ENCODE data around the gene CDC25B. TPM values are rescaled to one million over a fixed set of nuclear protein-coding genes. Genes with fewer than 3 reads are reported as not detected.
A peak's percentile ranks its signal among the peaks of the same experiment; 100 is the strongest.

Gene CDC25B
- total RNA-seq, 1 experiment from 2014 or later = 69.6 TPM

DNA sequence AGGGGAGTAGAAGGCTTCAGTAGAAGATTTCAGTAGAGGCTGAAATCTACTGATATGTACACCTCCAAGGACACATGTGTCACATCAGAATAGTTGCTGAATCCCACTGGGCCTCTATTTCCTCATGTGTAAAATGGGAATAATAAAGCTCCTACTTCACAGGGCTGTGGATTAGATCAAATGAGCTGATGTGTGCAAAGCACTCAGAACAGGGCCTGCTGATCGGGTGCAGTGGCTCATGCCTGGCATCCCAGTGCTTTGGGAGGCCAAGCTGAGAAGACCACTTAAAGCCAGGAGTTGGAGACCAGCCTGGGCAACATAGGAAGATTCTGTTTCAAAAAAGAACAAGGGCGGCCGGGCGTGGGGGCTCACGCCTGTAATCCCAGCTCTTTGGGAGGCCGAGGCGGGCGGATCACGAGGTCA lies 16.2 kb downstream of the CDC25B start:
- no peaks in the 10 kb centered on the region for H3K9me3 Mint-ChIP-seq (ENCODE audit: low read depth, unreplicated experiment)
- TF ChIP-seq, protein P1, sequence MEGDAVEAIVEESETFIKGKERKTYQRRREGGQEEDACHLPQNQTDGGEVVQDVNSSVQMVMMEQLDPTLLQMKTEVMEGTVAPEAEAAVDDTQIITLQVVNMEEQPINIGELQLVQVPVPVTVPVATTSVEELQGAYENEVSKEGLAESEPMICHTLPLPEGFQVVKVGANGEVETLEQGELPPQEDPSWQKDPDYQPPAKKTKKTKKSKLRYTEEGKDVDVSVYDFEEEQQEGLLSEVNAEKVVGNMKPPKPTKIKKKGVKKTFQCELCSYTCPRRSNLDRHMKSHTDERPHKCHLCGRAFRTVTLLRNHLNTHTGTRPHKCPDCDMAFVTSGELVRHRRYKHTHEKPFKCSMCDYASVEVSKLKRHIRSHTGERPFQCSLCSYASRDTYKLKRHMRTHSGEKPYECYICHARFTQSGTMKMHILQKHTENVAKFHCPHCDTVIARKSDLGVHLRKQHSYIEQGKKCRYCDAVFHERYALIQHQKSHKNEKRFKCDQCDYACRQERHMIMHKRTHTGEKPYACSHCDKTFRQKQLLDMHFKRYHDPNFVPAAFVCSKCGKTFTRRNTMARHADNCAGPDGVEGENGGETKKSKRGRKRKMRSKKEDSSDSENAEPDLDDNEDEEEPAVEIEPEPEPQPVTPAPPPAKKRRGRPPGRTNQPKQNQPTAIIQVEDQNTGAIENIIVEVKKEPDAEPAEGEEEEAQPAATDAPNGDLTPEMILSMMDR (IDR thresholded peaks at IDR 0.05; ENCODE audit: unreplicated experiment) = no peak
- CTCF ChIA-PET = interaction anchor here (1.3 kb wide), 1 partner anchor 16 kb away, joined by 11 read pairs; the partner anchor contains the start of gene CDC25B
- intact Hi-C loops (cut with micrococcal nuclease; ENCODE audit: unreplicated experiment) = no loop called here
- no TSS peak for BruUV-seq (replicated peaks)
- peak overlapping the region; percentile 95 for H3K27ac Mint-ChIP-seq (ENCODE audit: unreplicated experiment)
- peaks cover 28% of the 10 kb centered on the region for H3K4me1 Mint-ChIP-seq (ENCODE audit: low read depth, unreplicated experiment)
- no peak for DNase-seq
- H3K4me3 Mint-ChIP-seq (ENCODE audit: low read depth, unreplicated experiment) = peak overlapping the region; percentile 70
- H3K27me3 Mint-ChIP-seq (ENCODE audit: unreplicated experiment) = no peaks in the 10 kb centered on the region
- H3K36me3 Mint-ChIP-seq (ENCODE audit: insufficient read depth, unreplicated experiment) = peaks cover 32% of the 10 kb centered on the region

DNA sequence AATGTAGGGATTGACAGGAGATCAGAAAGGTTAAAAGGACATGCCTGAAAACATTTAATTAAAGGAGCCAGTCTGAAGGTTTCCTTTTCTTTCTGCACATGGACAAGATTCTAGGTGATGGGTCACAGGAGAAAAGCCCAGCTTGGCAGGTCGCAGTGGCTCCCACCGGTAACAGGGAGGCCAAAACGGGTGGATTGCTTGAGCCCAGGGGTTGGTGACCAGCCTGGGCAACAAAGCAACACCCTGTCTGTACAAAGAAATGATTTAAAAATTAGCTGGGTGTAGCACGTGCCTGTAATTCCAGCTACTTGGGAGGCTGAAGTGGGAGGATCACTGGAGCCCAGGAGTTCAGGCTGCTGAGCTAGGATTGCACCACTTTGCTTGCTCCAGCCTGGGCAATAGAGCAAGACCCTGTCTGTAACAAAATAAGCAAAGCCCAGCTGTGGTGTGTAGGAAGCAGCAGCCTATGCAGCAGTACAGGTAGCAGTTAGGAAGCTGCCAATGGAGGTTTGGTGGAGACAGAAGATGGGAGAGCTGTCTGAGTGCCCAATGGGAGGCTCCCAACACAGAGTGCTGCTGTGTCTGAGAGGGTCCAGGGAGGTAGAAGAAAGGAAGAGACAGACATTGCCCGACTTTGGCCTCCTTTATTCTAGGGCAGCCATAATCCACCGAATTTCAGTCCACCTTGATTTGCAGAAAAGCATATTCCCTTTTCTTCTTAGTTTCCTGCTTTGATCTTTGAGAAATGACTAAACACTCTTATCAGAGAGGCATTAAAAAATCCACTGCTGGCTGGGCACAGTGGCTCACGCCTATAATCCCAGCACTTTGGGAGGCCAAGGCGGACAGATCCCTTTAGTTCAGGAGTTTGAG lies 17.1 kb downstream of the CDC25B start:
- TF ChIP-seq, protein P1 (IDR thresholded peaks at IDR 0.05; ENCODE audit: unreplicated experiment) = no peak
- H3K4me3 Mint-ChIP-seq (ENCODE audit: low read depth, unreplicated experiment) = no peak overlapping the region
- H3K27me3 Mint-ChIP-seq (ENCODE audit: unreplicated experiment) = no peaks in the 10 kb centered on the region
- DNase-seq = no peak
- H3K9me3 Mint-ChIP-seq (ENCODE audit: low read depth, unreplicated experiment) = no peaks in the 10 kb centered on the region
- intact Hi-C loops (cut with micrococcal nuclease; ENCODE audit: unreplicated experiment) = no loop called here
- H3K27ac Mint-ChIP-seq (ENCODE audit: unreplicated experiment) = peak overlapping the region; percentile 95
- CTCF ChIA-PET = interaction anchor here (0.7 to 1.4 kb wide), 4 partner anchors 17 to 374 kb away, joined by 3 to 5 read pairs (median 4); partner anchors contain the start of genes CDC25B and CENPB
- peaks cover 28% of the 10 kb centered on the region for H3K4me1 Mint-ChIP-seq (ENCODE audit: low read depth, unreplicated experiment)
- no TSS peak for BruUV-seq (replicated peaks)
- peaks cover 25% of the 10 kb centered on the region for H3K36me3 Mint-ChIP-seq (ENCODE audit: insufficient read depth, unreplicated experiment)

DNA sequence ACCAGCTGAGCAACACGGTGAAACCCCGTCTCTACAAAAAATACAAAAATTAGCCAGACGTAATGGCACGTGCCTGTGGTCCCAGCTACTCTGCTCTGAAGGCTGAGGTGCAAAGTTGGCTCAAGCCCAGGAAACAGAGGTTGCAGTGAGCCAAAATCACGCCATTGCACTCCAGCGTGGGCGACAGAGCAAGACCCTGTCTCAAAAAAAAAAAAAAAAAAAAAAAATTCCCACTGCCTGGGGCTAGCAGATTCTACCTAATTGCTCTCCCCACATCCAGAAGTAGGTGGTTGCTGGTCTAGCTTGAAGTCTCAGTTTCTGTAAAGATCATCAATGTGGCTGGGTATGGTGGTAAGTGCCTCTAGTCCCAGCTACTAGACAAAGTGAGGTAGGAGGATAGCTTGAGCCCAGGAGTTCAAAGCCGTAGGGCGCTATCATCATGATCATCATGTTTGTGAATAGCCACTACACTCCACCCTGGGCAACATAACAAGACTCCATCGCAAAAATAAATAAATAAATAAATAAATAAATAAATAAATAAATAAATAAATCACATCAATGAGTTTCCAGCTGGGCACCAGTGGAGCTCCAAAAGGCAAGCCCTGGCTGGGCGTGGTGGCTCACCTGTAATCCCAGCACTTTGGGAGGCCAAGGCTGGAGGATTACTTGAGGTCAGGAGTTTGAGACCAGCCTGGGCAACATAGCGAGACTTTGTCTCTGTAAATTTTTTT lies 17.9 kb downstream of the CDC25B start:
- intact Hi-C loops (cut with micrococcal nuclease; ENCODE audit: unreplicated experiment) = no loop called here
- Mint-ChIP-seq H3K4me1 (ENCODE audit: low read depth, unreplicated experiment) (peaks cover 32% of the 10 kb centered on the region), H3K27me3 (ENCODE audit: unreplicated experiment) (no peaks in the 10 kb centered on the region), H3K36me3 (ENCODE audit: insufficient read depth, unreplicated experiment) (peaks cover 25% of the 10 kb centered on the region), H3K27ac (ENCODE audit: unreplicated experiment) (peak overlapping the region; percentile 95), H3K4me3 (ENCODE audit: low read depth, unreplicated experiment) (no peak overlapping the region), H3K9me3 (ENCODE audit: low read depth, unreplicated experiment) (no peaks in the 10 kb centered on the region)
- DNase-seq = no peak
- TF ChIP-seq, protein P1 (IDR thresholded peaks at IDR 0.05; ENCODE audit: unreplicated experiment) = no peak
- CTCF ChIA-PET = interaction anchor here (0.7 to 1.4 kb wide), 4 partner anchors 18 to 366 kb away, joined by 3 to 5 read pairs (median 3); partner anchors contain the start of genes CDC25B and CENPB
- BruUV-seq (replicated peaks) = no TSS peak

DNA sequence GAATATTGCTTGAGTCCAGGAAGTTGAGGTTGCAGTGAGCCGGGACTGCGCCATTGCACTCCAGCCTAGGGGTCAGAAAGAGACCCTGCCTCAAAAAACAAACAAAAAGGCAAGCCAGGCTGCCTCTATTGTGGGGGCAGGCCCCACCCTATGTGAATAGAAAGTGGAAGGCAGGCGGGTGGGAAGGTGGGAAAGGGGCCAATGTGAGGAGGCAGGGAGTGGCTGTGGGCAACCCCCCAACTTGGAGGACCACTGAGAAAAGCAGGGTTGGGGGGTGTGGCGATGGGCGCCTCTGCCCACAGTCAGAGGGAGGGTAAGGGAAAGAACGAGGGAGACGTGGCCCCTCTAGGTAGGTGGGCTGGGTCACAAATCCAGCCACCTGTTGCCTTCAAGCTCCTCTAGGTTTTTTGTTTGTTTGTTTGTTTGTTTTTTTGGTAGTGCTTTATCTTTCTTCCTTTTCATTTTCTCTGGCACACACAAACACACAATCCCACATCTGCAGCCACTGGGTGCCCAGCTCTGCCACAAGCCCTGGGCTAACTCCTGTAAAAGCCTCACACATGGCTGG lies 18.9 kb downstream of the CDC25B start:
- TF ChIP-seq, protein P1 (IDR thresholded peaks at IDR 0.05; ENCODE audit: unreplicated experiment) = no peak
- H3K36me3 Mint-ChIP-seq (ENCODE audit: insufficient read depth, unreplicated experiment) = peaks cover 29% of the 10 kb centered on the region
- intact Hi-C loops (cut with micrococcal nuclease; ENCODE audit: unreplicated experiment) = no loop called here
- no peak for DNase-seq
- no peak overlapping the region for H3K4me3 Mint-ChIP-seq (ENCODE audit: low read depth, unreplicated experiment)
- no peaks in the 10 kb centered on the region for H3K9me3 Mint-ChIP-seq (ENCODE audit: low read depth, unreplicated experiment)
- H3K27ac Mint-ChIP-seq (ENCODE audit: unreplicated experiment) = no peak overlapping the region
- CTCF ChIA-PET = no interaction called here
- no TSS peak for BruUV-seq (replicated peaks)
- H3K27me3 Mint-ChIP-seq (ENCODE audit: unreplicated experiment) = no peaks in the 10 kb centered on the region
- H3K4me1 Mint-ChIP-seq (ENCODE audit: low read depth, unreplicated experiment) = peaks cover 34% of the 10 kb centered on the region
